Measurements from ENCODE around the gene FGGY. TPM values are rescaled to one million over a fixed set of nuclear protein-coding genes. Genes with fewer than 3 reads are reported as not detected.

The FGGY gene
- total RNA-seq, 1 donor from 2014 or later: 16.4 TPM

DNA sequence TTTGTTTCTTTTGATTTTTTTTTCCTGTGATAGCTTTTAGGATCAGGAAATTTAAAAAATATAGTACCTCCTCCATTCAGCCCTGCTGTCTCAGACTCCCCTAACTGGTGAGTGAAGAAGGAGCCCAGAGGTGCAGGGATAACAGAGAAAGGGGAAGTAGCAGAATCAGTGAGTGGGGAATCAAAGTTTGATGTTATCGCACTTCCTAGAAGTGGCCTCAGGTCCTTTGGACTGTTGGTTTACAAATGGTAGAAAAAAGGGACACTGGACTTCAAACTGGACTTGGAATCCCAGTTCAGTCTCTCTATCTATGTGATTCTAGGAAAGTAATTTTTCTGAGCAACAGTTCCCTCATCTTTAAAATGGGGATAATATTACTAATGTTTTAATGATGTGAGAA is 99.5 kb downstream of the FGGY start:
- Mint-ChIP-seq H3K4me1 (peaks cover 53% of the 10 kb centered on the region), H3K27me3 (ENCODE audit: low read depth) (no peaks in the 10 kb centered on the region), H3K4me3 (no peak overlapping the region), H3K36me3 (ENCODE audit: low read depth) (no peaks in the 10 kb centered on the region), H3K27ac (ENCODE audit: unreplicated experiment) (no peak overlapping the region), H3K9me3 (no peaks in the 10 kb centered on the region)
- TF ChIP-seq, protein P1, sequence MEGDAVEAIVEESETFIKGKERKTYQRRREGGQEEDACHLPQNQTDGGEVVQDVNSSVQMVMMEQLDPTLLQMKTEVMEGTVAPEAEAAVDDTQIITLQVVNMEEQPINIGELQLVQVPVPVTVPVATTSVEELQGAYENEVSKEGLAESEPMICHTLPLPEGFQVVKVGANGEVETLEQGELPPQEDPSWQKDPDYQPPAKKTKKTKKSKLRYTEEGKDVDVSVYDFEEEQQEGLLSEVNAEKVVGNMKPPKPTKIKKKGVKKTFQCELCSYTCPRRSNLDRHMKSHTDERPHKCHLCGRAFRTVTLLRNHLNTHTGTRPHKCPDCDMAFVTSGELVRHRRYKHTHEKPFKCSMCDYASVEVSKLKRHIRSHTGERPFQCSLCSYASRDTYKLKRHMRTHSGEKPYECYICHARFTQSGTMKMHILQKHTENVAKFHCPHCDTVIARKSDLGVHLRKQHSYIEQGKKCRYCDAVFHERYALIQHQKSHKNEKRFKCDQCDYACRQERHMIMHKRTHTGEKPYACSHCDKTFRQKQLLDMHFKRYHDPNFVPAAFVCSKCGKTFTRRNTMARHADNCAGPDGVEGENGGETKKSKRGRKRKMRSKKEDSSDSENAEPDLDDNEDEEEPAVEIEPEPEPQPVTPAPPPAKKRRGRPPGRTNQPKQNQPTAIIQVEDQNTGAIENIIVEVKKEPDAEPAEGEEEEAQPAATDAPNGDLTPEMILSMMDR (conservative IDR thresholded peaks at IDR 0.05): no peak
- no peak for DNase-seq (ENCODE audit: low read depth, low spot score)

DNA sequence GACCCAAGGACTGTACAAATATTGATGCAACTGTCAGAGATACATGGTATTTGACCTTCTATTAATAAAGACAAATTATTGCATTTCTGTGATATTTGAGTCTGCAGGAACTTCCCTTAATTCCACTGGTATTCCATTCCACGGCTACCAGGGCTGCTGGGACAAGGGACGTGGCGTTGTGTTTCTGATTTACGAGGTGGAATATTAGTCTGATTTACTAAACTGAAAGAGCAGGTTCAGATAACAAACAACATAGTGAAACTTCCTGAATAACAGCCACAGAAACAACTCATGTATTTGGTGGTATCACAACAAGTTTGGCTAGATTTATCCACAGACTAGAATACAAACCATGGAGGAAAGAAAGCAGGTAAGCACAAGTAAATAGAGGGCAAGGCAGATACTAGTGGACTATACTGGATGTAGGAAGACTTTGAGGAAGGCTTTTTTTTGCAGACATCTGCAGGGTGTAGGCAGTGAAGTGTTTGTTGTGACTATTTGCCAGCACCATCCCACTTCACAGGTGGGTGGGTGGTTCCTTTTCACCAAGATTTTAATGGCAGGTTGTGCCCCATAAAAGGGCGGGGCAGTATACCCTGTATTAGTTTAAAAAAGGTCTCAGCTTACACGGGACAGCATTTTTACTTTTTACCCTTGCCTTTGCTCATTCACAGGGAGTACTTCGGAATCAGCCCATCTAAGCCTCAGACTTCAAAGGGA is 100.4 kb downstream of the FGGY start:
- peaks cover 51% of the 10 kb centered on the region for H3K4me1 Mint-ChIP-seq
- peaks cover 2% of the 10 kb centered on the region for H3K9me3 Mint-ChIP-seq
- DNase-seq (ENCODE audit: low read depth, low spot score): no peak
- TF ChIP-seq, protein P1 (conservative IDR thresholded peaks at IDR 0.05): no peak
- H3K36me3 Mint-ChIP-seq (ENCODE audit: low read depth): no peaks in the 10 kb centered on the region
- no peaks in the 10 kb centered on the region for H3K27me3 Mint-ChIP-seq (ENCODE audit: low read depth)
- no peak overlapping the region for H3K4me3 Mint-ChIP-seq
- H3K27ac Mint-ChIP-seq (ENCODE audit: unreplicated experiment): no peak overlapping the region

DNA sequence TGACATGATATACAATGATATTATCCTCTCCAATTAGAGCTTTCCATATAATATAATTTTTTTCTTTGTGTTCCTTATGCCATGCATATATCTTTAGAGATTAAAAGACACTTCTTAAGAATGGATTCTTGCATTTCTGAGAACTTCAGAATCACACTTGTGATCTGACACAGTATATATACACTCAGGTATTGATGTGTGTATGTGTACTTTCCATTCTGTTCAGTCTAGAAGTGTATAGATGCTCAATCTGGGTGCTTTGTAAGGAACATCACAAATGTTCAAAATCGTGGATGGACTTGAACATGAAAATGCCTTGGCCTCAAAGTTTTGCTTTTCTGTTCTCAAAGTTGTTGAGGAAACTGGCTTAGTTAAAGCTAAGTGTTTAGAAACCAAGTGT is 102.7 kb downstream of the FGGY start:
- TF ChIP-seq, protein P1 (conservative IDR thresholded peaks at IDR 0.05): no peak
- no peak for DNase-seq (ENCODE audit: low read depth, low spot score)
- no peaks in the 10 kb centered on the region for H3K27me3 Mint-ChIP-seq (ENCODE audit: low read depth)
- peaks cover 38% of the 10 kb centered on the region for H3K4me1 Mint-ChIP-seq
- no peak overlapping the region for H3K4me3 Mint-ChIP-seq
- peaks cover 2% of the 10 kb centered on the region for H3K9me3 Mint-ChIP-seq
- no peaks in the 10 kb centered on the region for H3K36me3 Mint-ChIP-seq (ENCODE audit: low read depth)
- H3K27ac Mint-ChIP-seq (ENCODE audit: unreplicated experiment): no peak overlapping the region

DNA sequence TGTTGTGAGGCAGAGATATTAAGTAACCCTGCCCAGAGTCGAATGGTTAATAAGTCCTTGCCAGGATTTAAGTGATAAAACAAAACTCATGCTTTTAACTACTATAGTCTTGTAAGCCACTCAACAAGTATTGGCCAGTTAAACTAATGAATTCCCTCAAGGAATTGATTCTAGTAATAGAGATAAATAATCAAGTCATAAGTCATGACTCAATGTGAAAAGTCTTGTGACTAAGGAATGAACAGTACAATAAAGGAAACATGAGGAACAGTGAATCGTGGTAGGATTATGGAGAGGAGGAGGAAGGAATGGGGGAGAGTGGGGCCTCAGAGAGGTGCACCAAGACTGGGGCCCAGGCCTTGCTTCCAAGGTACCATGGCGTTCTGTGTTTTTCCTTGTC is 104.7 kb downstream of the FGGY start:
- no peaks in the 10 kb centered on the region for H3K27me3 Mint-ChIP-seq (ENCODE audit: low read depth)
- H3K4me3 Mint-ChIP-seq: no peak overlapping the region
- peaks cover 34% of the 10 kb centered on the region for H3K4me1 Mint-ChIP-seq
- no peaks in the 10 kb centered on the region for H3K36me3 Mint-ChIP-seq (ENCODE audit: low read depth)
- DNase-seq (ENCODE audit: low read depth, low spot score): no peak
- H3K27ac Mint-ChIP-seq (ENCODE audit: unreplicated experiment): no peak overlapping the region
- peaks cover 5% of the 10 kb centered on the region for H3K9me3 Mint-ChIP-seq
- TF ChIP-seq, protein P1 (conservative IDR thresholded peaks at IDR 0.05): no peak

DNA sequence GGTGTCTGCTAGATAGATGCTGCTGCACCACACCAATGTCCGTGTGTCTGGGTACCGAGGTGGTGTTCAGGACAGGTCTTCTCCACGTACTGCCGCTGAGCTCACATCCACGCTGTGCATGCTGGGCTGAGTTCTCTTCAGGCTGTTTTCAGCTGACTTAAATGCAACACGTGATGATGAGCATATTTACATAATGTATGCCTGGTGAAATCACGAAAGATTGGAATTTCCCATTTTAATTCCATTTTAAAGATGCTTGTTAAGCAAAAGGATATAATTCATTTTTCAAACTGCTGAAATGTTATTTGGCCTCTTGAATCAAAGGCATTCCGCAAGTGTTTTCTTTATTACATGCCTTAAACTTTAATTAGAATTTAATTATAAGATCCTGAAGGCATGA is 107.9 kb downstream of the FGGY start:
- Mint-ChIP-seq H3K27ac (ENCODE audit: unreplicated experiment) (no peak overlapping the region), H3K9me3 (peaks cover 7% of the 10 kb centered on the region), H3K4me3 (no peak overlapping the region), H3K4me1 (peaks cover 53% of the 10 kb centered on the region), H3K36me3 (ENCODE audit: low read depth) (peaks cover 3% of the 10 kb centered on the region), H3K27me3 (ENCODE audit: low read depth) (no peaks in the 10 kb centered on the region)
- no peak for DNase-seq (ENCODE audit: low read depth, low spot score)
- TF ChIP-seq, protein P1 (conservative IDR thresholded peaks at IDR 0.05): no peak

All from neural crest cell (in vitro differentiated cells).